NT2/D1 (cell line): ENCODE data around the gene MCFD2.

Experiments used
- SUZ12 ChIP-seq: IDR thresholded peaks from 2 replicates; pipeline ENCODE4 v1.6.1; 2011; ENCODE audit not compliant: insufficient read length, insufficient read depth; ENCODE audit errors: extremely low read depth
- YY1 ChIP-seq: IDR thresholded peaks from 2 replicates; pipeline ENCODE4 v1.6.1; 2011; ENCODE audit not compliant: insufficient read length, insufficient read depth
- ZNF274 ChIP-seq: IDR thresholded peaks from 2 replicates; pipeline ENCODE4 v1.6.1; 2011; ENCODE audit warnings: mild to moderate bottlenecking, low read depth, low read length

GRCh38 chr2:46900381-46900780, 15.2 kb downstream of the MCFD2 start:
- TF ChIP-seq ZNF274 (no peak), YY1 (no peak), SUZ12 (no peak)
